Mucosa of descending colon (tissue), 3 donors: ENCODE measurements around the gene MFSD1. TPM values are rescaled to one million over a fixed set of nuclear protein-coding genes. Genes with fewer than 3 reads are reported as not detected.
A peak's percentile ranks its signal among the peaks of the same experiment; 100 is the strongest.

ENCODE experiments used
- ATAC-seq: fragments of 200-7000 bp; cut with Tn5 transposase; one replicate; pipeline ENCODE4 v1.9.1; 2020; ENCODE audit warnings: mild to moderate bottlenecking, moderate library complexity
- DNase-seq, 3 donors: peaks; one replicate each; pipeline ENCODE4 v3.0.0-alpha.2; 2020
- H3K36me3 ChIP-seq: fragments of 200-600 bp; one replicate; pipeline ENCODE4 v1.8.0; 2021; ENCODE audit warnings: low read depth, mild to moderate bottlenecking
- H3K4me1 ChIP-seq: fragments of 200-600 bp; one replicate; pipeline ENCODE4 v1.8.0; 2021; ENCODE audit warnings: low read depth, mild to moderate bottlenecking
- H3K4me3 ChIP-seq: fragments of 200-600 bp; one replicate; pipeline ENCODE4 v1.8.0; 2021; ENCODE audit warnings: mild to moderate bottlenecking
- H3K9me3 ChIP-seq: fragments of 200-600 bp; one replicate; pipeline ENCODE4 v1.8.0; 2021; ENCODE audit warnings: mild to moderate bottlenecking
- CTCF ChIP-seq: fragments of 200-600 bp; IDR thresholded peaks from one replicate; pipeline ENCODE4 v1.8.0; 2022; ENCODE audit warnings: antibody characterized with exemption, mild to moderate bottlenecking
- intact Hi-C, 2 donors: fragments of 100-400 bp; cut with DNase I in 1 of 2; cut with micrococcal nuclease in 1 of 2; formaldehyde crosslinking; loops; one replicate each; pipeline versions ENCODE4 v1.11.0 to v1.11.1; 2022; cut with DNase I, micrococcal nuclease
- total RNA-seq, 3 donors: library from RNA; stranded (reverse); fragmentation: NEBNext Ultra II Directional in 2 of 3; extraction: Animal tissue kit (Norgen Biotek cat#: 25700) in 2 of 3; gene quantifications; one replicate each; pipeline versions ENCODE4 v1.2.1 to v1.2.4, GENCODE V29; 2021 to 2023
- donor health status: DM: no; HTN: no; CAD: no; lungs with moderate emphysema.
- donor health status: DM: no; HTN: no; CAD: no.
- donor health status: DM: no; HTN: yes; CAD: no.

MFSD1 gene
- total RNA-seq, 3 donors from 2014 or later: 55.3 to 77.8 (median 59.4) TPM

- Histone ChIP-seq H3K4me1 (peaks cover 8% of the 10 kb centered on the region), H3K36me3 (no peaks in the 10 kb centered on the region), H3K9me3 (no peaks in the 10 kb centered on the region), H3K4me3 (no peak overlapping the region)
- no peak for DNase-seq
- TF ChIP-seq CTCF: no peak
- intact Hi-C loops: no loop called here
- ATAC-seq: no peak
Measured at GRCh38 chr3:158773166-158773565, 28.7 kb upstream of the MFSD1 start.

- TF ChIP-seq CTCF: no peak
- no peaks in the 10 kb centered on the region for H3K4me1 ChIP-seq
- no peaks in the 10 kb centered on the region for H3K36me3 ChIP-seq
- no peak overlapping the region for H3K4me3 ChIP-seq
- DNase-seq (no peak), ATAC-seq (peak; percentile 21)
- H3K9me3 ChIP-seq: no peaks in the 10 kb centered on the region
- intact Hi-C loops: no loop called here
Measured at GRCh38 chr3:158773845-158774830, 27.7 kb upstream of the MFSD1 start.

- no peak for TF ChIP-seq CTCF
- no peaks in the 10 kb centered on the region for H3K9me3 ChIP-seq
- ATAC-seq (no peak), DNase-seq (no peak)
- intact Hi-C loops: no loop called here
- H3K4me1 ChIP-seq: no peaks in the 10 kb centered on the region
- no peak overlapping the region for H3K4me3 ChIP-seq
- H3K36me3 ChIP-seq: no peaks in the 10 kb centered on the region
Measured at GRCh38 chr3:158774965-158775364, 26.9 kb upstream of the MFSD1 start.

GRCh38 chr3:158775426-158776410, 26.1 kb upstream of the MFSD1 start:
- no peak for DNase-seq
- TF ChIP-seq CTCF: no peak
- no peaks in the 10 kb centered on the region for H3K9me3 ChIP-seq
- no peak overlapping the region for H3K4me3 ChIP-seq
- no peaks in the 10 kb centered on the region for H3K36me3 ChIP-seq
- no peaks in the 10 kb centered on the region for H3K4me1 ChIP-seq
- ATAC-seq: peak; percentile 38
- intact Hi-C loops: no loop called here

- DNase-seq: no peak
- Histone ChIP-seq H3K4me1 (no peaks in the 10 kb centered on the region), H3K9me3 (no peaks in the 10 kb centered on the region), H3K4me3 (no peak overlapping the region), H3K36me3 (no peaks in the 10 kb centered on the region)
- intact Hi-C loops: no loop called here
- no peak for TF ChIP-seq CTCF
- no peak for ATAC-seq
Measured at GRCh38 chr3:158776531-158776930, 25.3 kb upstream of the MFSD1 start.
